OCI-LY1 (cell line): ENCODE measurements around the gene ADAMTS4.

Source experiments
- CTCF ChIP-seq: fragments of 200-600 bp; sonication (generic), shearing (Covaris generic); IDR thresholded peaks from 2 replicates; pipeline ENCODE4 v1.5.1; 2017; ENCODE audit warnings: mild to moderate bottlenecking, antibody characterized with exemption, low read length, moderate library complexity, mixed read lengths
- EZH2 ChIP-seq: fragments of 200-600 bp; sonication (generic), shearing (Covaris generic); IDR thresholded peaks from 2 replicates; pipeline ENCODE4 v1.8.0; 2017; ENCODE audit warnings: borderline replicate concordance, mixed run types, mild to moderate bottlenecking, antibody characterized with exemption, low read length, moderate library complexity, mixed read lengths

DNA sequence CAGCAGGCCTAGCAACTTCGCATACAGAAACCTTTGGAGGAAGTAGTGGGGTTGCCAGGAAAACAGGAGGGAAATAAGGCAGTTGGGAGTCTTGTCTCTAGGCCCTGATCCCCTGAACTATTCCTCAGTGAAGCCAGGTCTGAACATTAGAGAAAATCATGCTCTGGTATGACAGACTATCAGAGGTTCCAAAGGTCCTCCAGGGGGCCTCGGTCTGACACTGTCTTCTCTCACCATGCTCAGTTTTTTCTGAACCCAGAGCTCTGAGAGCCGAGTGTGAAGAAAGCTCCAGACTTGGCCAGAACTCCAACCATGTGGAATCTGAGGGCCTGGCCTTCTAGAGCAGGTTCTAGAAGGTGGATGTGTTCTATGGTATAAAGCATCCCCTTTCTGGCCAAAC is 31.0 kb upstream of the ADAMTS4 start:
- TF ChIP-seq CTCF (peak; percentile 37; the same call in 1 of the 2 replicates), EZH2 (no peak)
